Measurements from ENCODE around the gene CRISP3. TPM values are rescaled to one million over a fixed set of nuclear protein-coding genes. Genes with fewer than 3 reads are reported as not detected.

Gene CRISP3, protein sequence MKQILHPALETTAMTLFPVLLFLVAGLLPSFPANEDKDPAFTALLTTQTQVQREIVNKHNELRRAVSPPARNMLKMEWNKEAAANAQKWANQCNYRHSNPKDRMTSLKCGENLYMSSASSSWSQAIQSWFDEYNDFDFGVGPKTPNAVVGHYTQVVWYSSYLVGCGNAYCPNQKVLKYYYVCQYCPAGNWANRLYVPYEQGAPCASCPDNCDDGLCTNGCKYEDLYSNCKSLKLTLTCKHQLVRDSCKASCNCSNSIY
- total RNA-seq = not detected in 2 replicates

GRCh38 chr6:49744259-49744658, at the start of gene CRISP3:
TSS of gene CRISP3 (minus strand) at chr6:49744388. CDS start at chr6:49744367, 21 bp downstream.

GRCh38 chr6:49787176-49787575, 43.0 kb upstream of the CRISP3 start, which contains the start of gene PGK2:
TSS of gene PGK2 (minus strand) at chr6:49787285. CDS start at chr6:49787187, 98 bp downstream.

GRCh38 chr6:49713346-49713745, 30.8 kb downstream of the CRISP3 start, which contains the start of gene CRISP2:
TSS of gene CRISP2 (minus strand) at chr6:49713543. CDS start at chr6:49709196, 4,347 bp downstream.

Other genes with a start within 250 kb of the CRISP3 start
- gene GLYATL3, start 244.5 kb downstream of the CRISP3 start, total RNA-seq = not detected in 2 replicates
- gene C6orf141, start 193.7 kb downstream of the CRISP3 start, total RNA-seq = 1.0 and 1.3 TPM in 2 replicates
- not detected in 2 replicates for gene RHAG, start 107.5 kb downstream of the CRISP3 start, total RNA-seq
- not detected in 2 replicates for gene CRISP2, start 30.8 kb downstream of the CRISP3 start, total RNA-seq
- not detected in 2 replicates for gene PGK2, start 42.9 kb upstream of the CRISP3 start, total RNA-seq
- not detected in 2 replicates for gene CRISP1, start 122.1 kb upstream of the CRISP3 start, total RNA-seq
- not detected in 2 replicates for gene DEFB114, start 219.8 kb upstream of the CRISP3 start, total RNA-seq
- not detected in 2 replicates for gene DEFB113, start 225.2 kb upstream of the CRISP3 start, total RNA-seq